Astrocyte (in vitro differentiated cells and primary cell): ENCODE measurements around the gene SDF2. TPM values are rescaled to one million over a fixed set of nuclear protein-coding genes. Genes with fewer than 3 reads are reported as not detected.
A peak's percentile ranks its signal among the peaks of the same experiment; 100 is the strongest.
"Not testable (repeated sequence)": the region's sequence is repeated elsewhere in the genome, so short reads cannot be mapped to it uniquely, and the experiment has no call there.

Experiments
- DNase-seq: peaks from one replicate; pipeline ENCODE4 v3.0.0-alpha.2; 2010; ENCODE audit warnings: low read depth
- FAIRE-seq: peaks from 2 replicates; lab custom pipeline; 2011; peaks lifted over from hg19 to GRCh38; lab: Jason Lieb, UNC
- H2AFZ ChIP-seq: 2 replicates; pipeline ENCODE4 v1.6.0; 2012; ENCODE audit warnings: low read depth, low read length, inconsistent platforms
- H3K27ac ChIP-seq: 2 replicates; pipeline ENCODE4 v1.5.1; 2011; ENCODE audit warnings: low read depth, low read length, inconsistent platforms
- H3K27me3 ChIP-seq: 2 replicates; pipeline ENCODE4 v1.6.0; 2011; ENCODE audit warnings: low read length, inconsistent platforms; ENCODE audit not compliant: insufficient read depth
- H3K36me3 ChIP-seq: 2 replicates; pipeline ENCODE4 v1.5.1; 2011; ENCODE audit warnings: low read length, inconsistent platforms; ENCODE audit not compliant: insufficient read depth
- H3K4me1 ChIP-seq: 2 replicates; pipeline ENCODE4 v1.5.1; 2011; ENCODE audit warnings: low read length, inconsistent platforms; ENCODE audit not compliant: insufficient read depth
- H3K4me2 ChIP-seq: 2 replicates; pipeline ENCODE4 v1.6.0; 2012; ENCODE audit warnings: low read length, inconsistent platforms
- H3K4me3 ChIP-seq: 2 replicates; pipeline ENCODE4 v1.5.1; 2011; ENCODE audit warnings: low read depth, mild to moderate bottlenecking, low read length, inconsistent platforms; ENCODE audit not compliant: insufficient read depth
- H3K79me2 ChIP-seq: 2 replicates; pipeline ENCODE4 v1.6.0; 2012; ENCODE audit warnings: mild to moderate bottlenecking, low read length, inconsistent platforms; ENCODE audit not compliant: insufficient read depth
- H3K9ac ChIP-seq: 2 replicates; pipeline ENCODE4 v1.6.0; 2012; ENCODE audit warnings: mild to moderate bottlenecking, low read length, inconsistent platforms
- H3K9me3 ChIP-seq: 2 replicates; pipeline ENCODE4 v1.5.1; 2012; ENCODE audit warnings: low read depth, mild to moderate bottlenecking, low read length, inconsistent platforms; ENCODE audit not compliant: insufficient read depth
- H4K20me1 ChIP-seq: 2 replicates; pipeline ENCODE4 v1.6.0; 2012; ENCODE audit warnings: low read length, inconsistent platforms; ENCODE audit not compliant: insufficient read depth
- H3K27ac Mint-ChIP-seq: one replicate; pipeline ENCODE4 v1.8.0; 2021; ENCODE audit warnings: mild to moderate bottlenecking, mixed read lengths; ENCODE audit not compliant: unreplicated experiment
- H3K27me3 Mint-ChIP-seq: one replicate; pipeline ENCODE4 v1.8.0; 2021; ENCODE audit warnings: low read depth, mixed read lengths; ENCODE audit not compliant: unreplicated experiment
- H3K36me3 Mint-ChIP-seq: one replicate; pipeline ENCODE4 v1.8.0; 2021; ENCODE audit warnings: low read depth, mixed read lengths; ENCODE audit not compliant: unreplicated experiment
- H3K4me1 Mint-ChIP-seq: one replicate; pipeline ENCODE4 v1.8.0; 2021; ENCODE audit warnings: low read depth, mixed read lengths; ENCODE audit not compliant: unreplicated experiment
- H3K4me3 Mint-ChIP-seq: one replicate; pipeline ENCODE4 v1.8.0; 2021; ENCODE audit warnings: mild to moderate bottlenecking, moderate library complexity, mixed read lengths; ENCODE audit not compliant: unreplicated experiment
- H3K9me3 Mint-ChIP-seq: one replicate; pipeline ENCODE4 v1.8.0; 2021; ENCODE audit warnings: mild to moderate bottlenecking, mixed read lengths; ENCODE audit not compliant: unreplicated experiment
- EZH2 ChIP-seq: IDR thresholded peaks from 2 replicates; pipeline ENCODE4 v1.6.1; 2012; ENCODE audit warnings: mild to moderate bottlenecking, low read length, inconsistent platforms; ENCODE audit not compliant: insufficient read depth
- total RNA-seq: library from RNA; stranded (reverse); gene quantifications from 2 replicates; pipeline ENCODE4 v1.2.1, GENCODE V29; 2021
- TF ChIP-seq, protein P1 (sequence below): IDR thresholded peaks from 2 replicates; pipeline ENCODE4 v1.5.1; 2011; ENCODE audit warnings: low read depth, mild to moderate bottlenecking, inconsistent platforms, low read length, moderate library complexity; ENCODE audit not compliant: insufficient read depth

The SDF2 gene
- total RNA-seq, 1 donor from 2014 or later: 71.2 TPM

DNA sequence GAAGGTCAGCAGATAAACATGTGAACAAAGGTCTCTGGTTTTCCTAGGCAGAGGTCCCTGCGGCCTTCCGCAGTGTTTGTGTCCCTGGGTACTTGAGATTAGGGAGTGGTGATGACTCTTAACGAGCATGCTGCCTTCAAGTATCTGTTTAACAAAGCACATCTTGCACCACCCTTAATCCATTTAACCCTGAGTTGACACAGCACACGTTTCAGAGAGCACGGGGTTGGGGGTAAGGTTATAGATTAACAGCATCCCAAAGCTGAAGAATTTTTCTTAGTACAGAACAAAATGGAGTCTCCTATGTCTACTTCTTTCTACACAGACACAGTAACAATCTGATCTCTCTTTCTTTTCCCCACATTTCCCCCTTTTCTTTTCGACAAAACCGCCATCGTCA is 3.4 kb downstream of the SDF2 start:
- not testable (repeated sequence) for H3K4me1 ChIP-seq, H3K4me2 ChIP-seq, DNase-seq, H3K27ac ChIP-seq, FAIRE-seq, H3K4me3 ChIP-seq, H2AFZ ChIP-seq, H3K27ac Mint-ChIP-seq, H3K4me1 Mint-ChIP-seq, H3K9me3 ChIP-seq, H3K9ac ChIP-seq, H3K9me3 Mint-ChIP-seq, H3K4me3 Mint-ChIP-seq, H3K27me3 ChIP-seq, H3K27me3 Mint-ChIP-seq
- Histone ChIP-seq H3K36me3 (peaks cover 14% of the 10 kb centered on the region), H3K79me2 (peaks cover 80% of the 10 kb centered on the region), H4K20me1 (peaks cover 36% of the 10 kb centered on the region)
- peaks cover 20% of the 10 kb centered on the region for H3K36me3 Mint-ChIP-seq

GRCh38 chr17:28657756-28658155 is 4.0 kb downstream of the SDF2 start:
- Mint-ChIP-seq H3K9me3 (no peaks in the 10 kb centered on the region), H3K4me1 (peaks cover 4% of the 10 kb centered on the region), H3K36me3 (peaks cover 24% of the 10 kb centered on the region), H3K27me3 (no peaks in the 10 kb centered on the region), H3K4me3 (peak overlapping the region; percentile 67), H3K27ac (peak overlapping the region; percentile 51)
- Histone ChIP-seq H4K20me1 (peaks cover 35% of the 10 kb centered on the region), H3K4me2 (no peak overlapping the region), H3K4me3 (no peak overlapping the region), H3K9me3 (no peaks in the 10 kb centered on the region), H3K36me3 (peaks cover 14% of the 10 kb centered on the region), H3K9ac (no peak overlapping the region), H2AFZ (no peak overlapping the region), H3K79me2 (peaks cover 80% of the 10 kb centered on the region), H3K27ac (no peak overlapping the region), H3K27me3 (no peaks in the 10 kb centered on the region), H3K4me1 (peaks cover 4% of the 10 kb centered on the region)
- no peak for FAIRE-seq
- no peak for DNase-seq
- TF ChIP-seq, protein P1, sequence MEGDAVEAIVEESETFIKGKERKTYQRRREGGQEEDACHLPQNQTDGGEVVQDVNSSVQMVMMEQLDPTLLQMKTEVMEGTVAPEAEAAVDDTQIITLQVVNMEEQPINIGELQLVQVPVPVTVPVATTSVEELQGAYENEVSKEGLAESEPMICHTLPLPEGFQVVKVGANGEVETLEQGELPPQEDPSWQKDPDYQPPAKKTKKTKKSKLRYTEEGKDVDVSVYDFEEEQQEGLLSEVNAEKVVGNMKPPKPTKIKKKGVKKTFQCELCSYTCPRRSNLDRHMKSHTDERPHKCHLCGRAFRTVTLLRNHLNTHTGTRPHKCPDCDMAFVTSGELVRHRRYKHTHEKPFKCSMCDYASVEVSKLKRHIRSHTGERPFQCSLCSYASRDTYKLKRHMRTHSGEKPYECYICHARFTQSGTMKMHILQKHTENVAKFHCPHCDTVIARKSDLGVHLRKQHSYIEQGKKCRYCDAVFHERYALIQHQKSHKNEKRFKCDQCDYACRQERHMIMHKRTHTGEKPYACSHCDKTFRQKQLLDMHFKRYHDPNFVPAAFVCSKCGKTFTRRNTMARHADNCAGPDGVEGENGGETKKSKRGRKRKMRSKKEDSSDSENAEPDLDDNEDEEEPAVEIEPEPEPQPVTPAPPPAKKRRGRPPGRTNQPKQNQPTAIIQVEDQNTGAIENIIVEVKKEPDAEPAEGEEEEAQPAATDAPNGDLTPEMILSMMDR: no peak
- no peak for TF ChIP-seq EZH2

- no peak for FAIRE-seq
Observed at GRCh38 chr17:28655160-28655559, 6.5 kb downstream of the SDF2 start.

More at GRCh38 chr17:28655160-28655559, 6.5 kb downstream of the SDF2 start:
- Histone ChIP-seq H3K4me3 (no peak overlapping the region), H3K27me3 (no peaks in the 10 kb centered on the region), H3K27ac (no peak overlapping the region), H3K9me3 (no peaks in the 10 kb centered on the region), H3K36me3 (peaks cover 26% of the 10 kb centered on the region), H4K20me1 (peaks cover 35% of the 10 kb centered on the region), H3K4me2 (no peak overlapping the region), H2AFZ (no peak overlapping the region), H3K4me1 (no peaks in the 10 kb centered on the region), H3K79me2 (peaks cover 73% of the 10 kb centered on the region), H3K9ac (no peak overlapping the region)
- TF ChIP-seq EZH2: no peak
- TF ChIP-seq, protein P1: no peak
- Mint-ChIP-seq H3K4me1 (no peaks in the 10 kb centered on the region), H3K27me3 (no peaks in the 10 kb centered on the region), H3K36me3 (peaks cover 26% of the 10 kb centered on the region), H3K9me3 (no peaks in the 10 kb centered on the region), H3K4me3 (no peak overlapping the region), H3K27ac (no peak overlapping the region)
- DNase-seq: no peak
